Measurements from ENCODE around the gene GPC2.

DNA sequence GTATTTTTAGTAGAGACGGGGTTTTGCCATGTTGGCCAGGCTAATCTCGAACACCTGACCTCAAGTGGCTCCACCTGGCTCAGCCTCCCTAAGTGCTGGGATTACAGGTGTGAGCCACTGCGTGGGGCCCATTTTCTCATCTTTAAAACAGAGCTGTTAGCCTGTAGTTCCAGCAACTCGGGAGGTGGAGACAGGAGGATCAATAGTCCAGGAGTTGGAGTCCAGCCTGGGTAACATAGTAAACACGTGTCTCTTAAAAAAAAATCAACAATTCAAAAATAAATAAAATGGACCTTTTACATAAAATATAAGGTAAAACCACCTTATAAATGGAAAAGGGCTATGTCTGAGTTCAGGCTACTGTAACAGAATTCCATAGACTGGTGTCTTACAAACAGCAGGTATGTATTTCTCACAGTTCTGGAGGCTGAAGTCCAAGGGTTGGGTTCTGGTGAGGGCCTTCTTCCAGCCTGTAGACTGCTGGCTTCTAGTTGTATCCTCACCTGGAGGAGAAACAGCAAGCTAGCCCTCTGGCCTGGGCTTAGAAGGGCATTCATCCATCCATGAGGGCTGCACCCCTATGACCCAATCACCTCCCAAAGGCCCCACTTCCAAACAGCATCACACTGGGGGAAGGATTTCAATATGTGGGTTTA lies 35.6 kb upstream of the GPC2 start:
- TF ChIP-seq EZH2 (IDR thresholded peaks at IDR 0.05; ENCODE audit: insufficient read depth, poor library complexity, severe bottlenecking) (no peak), EZH2phosphoT487 (IDR thresholded peaks at IDR 0.05; ENCODE audit: insufficient read depth, low read depth) (no peak)

Measured in GM23248 (cell line).